HG02938 (cell line): ENCODE measurements around the gene OXNAD1.

Experiments
- ATAC-seq: cut with Tn5 transposase; IDR thresholded peaks from one replicate; pipeline ENCODE4 v1.9.1; 2021; ENCODE audit warnings: mild to moderate bottlenecking, moderate library complexity; ENCODE audit not compliant: unreplicated experiment

OXNAD1 gene, protein sequence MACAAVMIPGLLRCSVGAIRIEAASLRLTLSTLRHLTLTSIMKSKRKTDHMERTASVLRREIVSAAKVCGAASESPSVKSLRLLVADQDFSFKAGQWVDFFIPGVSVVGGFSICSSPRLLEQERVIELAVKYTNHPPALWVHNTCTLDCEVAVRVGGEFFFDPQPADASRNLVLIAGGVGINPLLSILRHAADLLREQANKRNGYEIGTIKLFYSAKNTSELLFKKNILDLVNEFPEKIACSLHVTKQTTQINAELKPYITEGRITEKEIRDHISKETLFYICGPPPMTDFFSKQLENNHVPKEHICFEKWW

DNA sequence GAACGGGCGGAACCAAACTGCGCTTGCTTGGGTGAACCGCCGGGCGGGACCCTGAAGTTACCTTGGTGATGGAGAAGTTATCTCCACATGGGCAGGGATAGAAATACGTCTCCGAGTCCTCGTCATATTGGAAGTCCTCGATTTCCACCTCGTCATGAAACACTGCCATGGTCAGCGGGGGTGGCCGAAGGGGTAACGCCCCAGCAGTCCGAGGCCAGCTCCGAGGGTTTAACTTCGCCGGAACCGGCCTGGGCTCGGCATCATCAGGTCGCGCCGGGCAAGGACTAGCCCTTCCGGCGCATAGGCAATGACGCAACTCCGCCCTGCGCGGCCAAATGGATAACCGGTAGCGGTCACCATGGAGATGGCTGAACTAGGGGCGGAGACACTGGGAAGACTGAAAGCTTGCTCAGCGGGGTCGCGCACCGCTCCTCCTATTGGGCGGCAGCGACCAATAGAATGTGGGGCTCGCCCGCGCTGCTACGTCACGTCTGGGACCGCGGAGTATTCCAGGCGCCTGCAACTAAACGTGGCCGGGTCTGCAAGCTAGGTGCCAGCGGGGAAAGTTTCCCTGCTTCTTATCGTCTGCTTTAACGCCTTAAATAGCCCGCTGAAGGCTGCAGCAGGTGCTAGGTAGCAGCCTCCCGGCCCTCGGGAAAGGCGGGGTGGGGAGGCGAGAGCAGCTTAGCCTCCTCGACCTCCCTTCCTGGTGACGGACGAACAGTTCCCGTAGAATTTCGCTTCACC is at the start of gene OXNAD1, which contains the start of gene DPH3:
Gene OXNAD1 (plus strand): TSS at position 505 of the 747 bp plus-strand sequence. CDS start 5,741 bp downstream, outside the sequence.
Gene DPH3 (minus strand): TSS at position 236 of the 747 bp plus-strand sequence. CDS start 67 bp downstream, at position 169.
- peak; percentile 99 for ATAC-seq

DNA sequence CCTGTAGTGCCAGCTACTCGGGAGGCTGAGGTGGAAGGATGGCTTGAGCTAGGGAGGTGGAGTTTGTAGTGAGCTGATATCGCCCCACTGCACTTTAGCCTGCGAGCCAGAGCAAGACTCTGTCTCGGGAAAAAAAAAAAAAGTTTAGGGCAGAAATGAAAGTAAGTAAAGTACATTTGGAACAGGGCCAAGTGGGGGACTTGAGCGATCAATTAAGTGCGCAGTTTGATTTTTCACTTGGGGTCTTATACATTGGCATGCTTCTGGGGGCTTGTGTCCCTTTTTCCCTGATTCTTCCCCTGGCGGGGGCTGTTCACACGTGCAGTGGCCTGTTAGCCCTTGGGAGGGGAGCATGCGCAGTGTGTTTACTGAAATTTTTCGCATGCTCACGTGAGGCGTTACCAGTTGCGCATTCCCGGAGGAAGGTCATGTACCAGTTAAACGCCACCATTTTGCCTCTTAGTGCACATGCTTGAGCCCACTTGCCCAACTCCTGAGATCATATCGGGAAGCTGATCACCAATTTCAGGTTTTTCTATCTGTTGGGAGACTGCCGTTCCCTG is 48.6 kb upstream of the OXNAD1 start:
- no peak for ATAC-seq

DNA sequence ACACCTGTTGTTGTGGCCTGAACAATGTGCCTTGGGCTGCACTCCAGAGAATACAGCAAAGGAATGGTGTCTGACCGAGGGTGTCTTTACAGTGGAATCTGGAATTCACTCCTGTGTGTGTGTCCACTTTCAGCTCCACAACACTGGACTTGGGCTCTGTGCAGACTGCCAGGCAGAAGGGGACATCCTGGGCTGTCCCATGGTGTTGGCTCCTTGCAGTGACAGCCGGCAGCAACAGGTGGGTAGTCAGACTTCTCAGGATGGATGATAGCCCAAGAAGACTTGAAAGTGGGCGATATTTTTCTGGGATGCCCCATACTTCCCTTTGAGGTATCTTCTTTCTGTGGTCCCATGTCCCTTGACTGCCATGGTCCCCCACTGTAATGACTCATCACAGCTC is 45.2 kb upstream of the OXNAD1 start:
- ATAC-seq, result no peak

DNA sequence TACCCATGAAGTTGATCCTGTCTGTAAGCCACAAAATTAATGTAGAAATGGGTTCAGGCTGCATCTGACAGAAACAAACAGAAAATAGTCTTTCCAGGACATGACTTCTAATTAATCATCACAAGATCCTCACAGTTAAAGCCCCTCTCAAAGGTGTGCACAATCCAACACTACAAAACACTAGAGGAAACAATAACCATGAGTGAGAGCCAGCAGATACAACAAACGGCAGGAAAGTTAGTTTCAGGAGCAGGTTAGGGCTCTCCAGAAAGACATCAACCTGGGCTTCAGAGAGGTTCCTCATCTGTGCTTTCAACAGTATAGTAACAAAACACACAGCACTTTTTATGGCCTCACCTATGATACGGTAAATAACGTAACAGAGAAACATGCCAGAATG is 43.0 kb upstream of the OXNAD1 start:
- no peak for ATAC-seq

DNA sequence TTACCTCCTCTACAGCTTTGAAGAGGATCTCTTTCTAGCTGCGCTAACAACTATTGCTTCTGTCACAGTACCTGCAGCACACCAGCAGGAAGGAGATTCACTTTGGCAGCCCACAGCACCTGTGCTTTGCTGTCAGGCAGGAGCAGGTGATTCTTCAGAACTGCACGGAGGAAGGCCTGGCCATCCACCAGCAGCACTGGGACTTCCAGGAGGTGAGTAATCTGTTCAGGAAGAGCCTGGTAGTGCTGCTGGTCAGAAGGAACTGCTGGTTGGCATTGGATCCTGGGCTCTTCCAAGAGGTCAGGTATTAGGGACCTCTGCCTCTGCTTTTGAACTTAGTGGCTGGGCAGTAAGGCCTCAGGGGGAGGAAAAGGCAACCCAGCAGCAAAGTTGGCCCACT is 42.5 kb upstream of the OXNAD1 start:
- no peak for ATAC-seq

DNA sequence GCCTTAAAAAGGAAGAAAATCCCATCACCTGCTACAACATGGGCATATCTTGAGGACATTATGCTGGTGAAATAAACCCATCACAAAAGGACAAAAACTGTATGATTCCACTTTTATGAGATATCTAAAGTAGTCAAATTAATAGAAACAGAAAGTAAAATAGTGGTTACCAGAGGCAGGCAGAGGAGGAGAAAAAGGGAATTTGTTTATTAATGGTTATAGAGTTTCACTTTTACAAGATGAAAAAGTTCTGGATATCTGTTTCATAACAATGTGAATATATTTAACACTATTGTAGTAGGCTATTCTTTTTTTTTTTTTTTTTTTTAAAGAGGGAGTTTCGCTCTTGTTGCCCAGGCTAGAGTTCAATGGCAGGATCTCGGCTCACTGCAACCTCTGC is 40.7 kb upstream of the OXNAD1 start:
- no peak for ATAC-seq

DNA sequence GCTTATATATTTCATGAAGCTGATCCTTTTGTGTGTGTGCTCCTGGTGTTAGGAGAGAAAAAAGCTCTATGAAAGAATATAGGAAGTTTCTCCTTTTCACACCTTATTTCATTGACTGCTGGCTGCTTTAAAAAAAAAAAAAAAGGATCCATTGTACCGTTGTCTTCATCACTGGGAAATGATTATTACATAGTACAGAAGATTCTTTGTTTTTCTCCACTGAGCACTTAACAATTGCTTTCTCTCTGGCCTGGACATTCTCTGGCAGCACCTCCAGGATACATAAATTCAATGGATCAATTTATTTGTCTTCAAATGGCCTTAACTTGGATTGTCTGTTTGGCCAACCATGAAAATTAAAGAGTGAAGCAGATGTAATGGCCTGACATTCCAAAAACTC is 37.4 kb upstream of the OXNAD1 start:
- ATAC-seq, result no peak

GRCh38 chr3:16229681-16230080 is 35.3 kb upstream of the OXNAD1 start:
- no peak for ATAC-seq

GRCh38 chr3:16231983-16232382 is 33.0 kb upstream of the OXNAD1 start:
- ATAC-seq, result no peak

- ATAC-seq, result no peak
Observed at GRCh38 chr3:16233806-16234205, 31.2 kb upstream of the OXNAD1 start.

GRCh38 chr3:16234281-16234680 is 30.7 kb upstream of the OXNAD1 start:
- no peak for ATAC-seq

- no peak for ATAC-seq
Observed at GRCh38 chr3:16236030-16236639, 28.9 kb upstream of the OXNAD1 start.

GRCh38 chr3:16236856-16237393 is 28.1 kb upstream of the OXNAD1 start:
- ATAC-seq, result no peak

DNA sequence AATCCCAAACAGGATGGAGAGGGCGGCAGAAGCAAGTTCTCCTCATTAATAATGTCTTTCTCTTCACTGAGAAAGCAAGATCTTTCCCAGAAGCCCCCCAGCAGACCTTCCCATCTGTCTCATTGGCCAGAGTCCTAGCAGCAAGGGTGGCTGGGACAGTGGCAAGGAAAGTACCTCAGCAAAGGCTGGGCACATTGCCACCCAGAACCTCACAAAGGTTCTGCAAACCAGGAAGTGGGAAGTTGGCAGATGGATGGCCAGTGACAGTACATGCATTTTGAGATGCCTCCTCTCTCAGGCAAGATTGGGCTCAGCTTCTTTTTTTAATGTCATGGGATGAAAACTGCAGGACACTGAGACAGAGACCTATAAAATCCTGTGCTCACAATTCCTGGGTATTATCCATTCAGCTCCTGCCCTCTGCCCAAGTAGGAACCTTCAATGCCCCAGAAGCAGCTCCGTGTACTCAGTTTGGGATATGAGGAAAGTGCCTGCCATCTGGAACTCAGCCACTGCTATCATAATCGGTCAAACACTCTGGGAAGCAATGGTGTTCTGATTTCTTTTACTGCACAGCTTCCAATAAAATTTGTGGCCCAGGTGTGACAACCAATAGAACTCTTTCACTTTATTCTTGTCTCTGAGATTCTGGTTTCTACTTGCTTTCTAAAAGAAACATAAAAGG is 25.8 kb upstream of the OXNAD1 start:
- ATAC-seq, result no peak

- ATAC-seq, result no peak
Observed at GRCh38 chr3:16239780-16240179, 25.2 kb upstream of the OXNAD1 start.

GRCh38 chr3:16240229-16241023 is 24.6 kb upstream of the OXNAD1 start:
- no peak for ATAC-seq

DNA sequence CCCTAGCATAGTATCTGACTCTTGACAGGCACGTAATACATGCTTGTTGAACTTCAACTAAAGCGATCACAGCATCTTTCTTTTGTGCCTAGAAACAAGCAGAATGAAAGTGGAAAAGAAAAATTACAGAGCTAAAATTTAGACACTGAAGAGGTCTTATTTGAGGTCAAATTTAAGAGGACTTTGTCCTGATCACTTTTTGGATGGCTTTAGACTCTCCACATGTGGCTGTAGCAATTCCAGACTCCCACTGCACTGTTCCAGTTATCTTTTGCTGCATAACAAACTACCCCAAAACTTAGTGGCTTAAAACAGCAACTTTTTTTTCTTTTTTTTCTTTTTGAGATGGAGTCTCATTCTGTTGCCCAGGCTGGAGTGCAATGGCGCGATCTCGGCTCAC is 23.8 kb upstream of the OXNAD1 start:
- ATAC-seq, result no peak

DNA sequence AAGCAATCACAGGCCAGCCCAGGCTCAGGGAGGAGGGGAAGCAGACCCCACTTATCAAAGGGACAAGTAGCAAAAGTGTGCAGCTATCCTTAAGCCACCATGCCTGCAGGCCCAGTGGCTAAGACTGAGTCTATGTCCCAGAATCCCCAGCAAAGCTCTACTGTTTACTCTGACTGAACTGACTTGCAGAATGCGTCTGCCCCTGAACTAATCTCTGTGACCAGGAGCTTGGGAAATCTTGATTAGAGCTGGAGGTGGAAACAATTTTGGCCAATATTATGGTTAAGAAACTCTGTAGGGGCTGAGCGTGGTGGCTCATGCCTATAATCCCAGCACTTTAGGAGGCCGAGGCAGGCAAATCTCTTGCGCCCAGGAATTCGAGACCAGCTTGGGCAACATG is 22.8 kb upstream of the OXNAD1 start:
- ATAC-seq, result no peak

- no peak for ATAC-seq
Observed at GRCh38 chr3:16243706-16244490, 21.1 kb upstream of the OXNAD1 start.
